OCI-LY7 (cell line): ENCODE results near the gene KAZN. TPM values are rescaled to one million over a fixed set of nuclear protein-coding genes. Genes with fewer than 3 reads are reported as not detected.

Experiments
- BruUV-seq: library from RNA; stranded (reverse); fragments of 400-500 nt; replicated peaks from 2 replicates; lab custom pipeline; 2021; lab: Mats Ljungman, UMichigan
- CTCF ChIA-PET: fragments of 300-600 bp; sonication (Branson Sonifier 250); formaldehyde crosslinking; loops from one replicate; lab custom pipeline; 2022; ENCODE audit warnings: antibody characterized with exemption; ENCODE audit not compliant: unreplicated experiment; lab: Charles Lee
- POLR2A ChIA-PET: fragments of 300-600 bp; sonication (Branson Sonifier 250); formaldehyde crosslinking; loops from one replicate; lab custom pipeline; 2022; ENCODE audit warnings: antibody characterized with exemption; lab: Charles Lee
- DNase-seq: peaks from one replicate; pipeline ENCODE4 v3.0.0-alpha.2; 2015; ENCODE audit warnings: low spot score
- H2AFZ ChIP-seq: fragments of 200-600 bp; sonication (generic), shearing (Covaris generic); 2 replicates; pipeline ENCODE4 v1.6.1; 2014; ENCODE audit warnings: mild to moderate bottlenecking, antibody characterized with exemption, low read length, moderate library complexity
- H3K27ac ChIP-seq: fragments of 200-600 bp; sonication (generic); 2 replicates; pipeline ENCODE4 v1.5.1; 2014; ENCODE audit warnings: mixed run types, low read depth, mild to moderate bottlenecking, moderate library complexity, low read length, inconsistent platforms; ENCODE audit not compliant: poor library complexity, severe bottlenecking
- H3K36me3 ChIP-seq: fragments of 200-600 bp; sonication (generic); 2 replicates; pipeline ENCODE4 v1.6.1; 2014; ENCODE audit warnings: mild to moderate bottlenecking, antibody characterized with exemption, low read length, moderate library complexity, mixed read lengths; ENCODE audit not compliant: insufficient read depth
- H3K4me1 ChIP-seq: fragments of 200-600 bp; sonication (generic); 2 replicates; pipeline ENCODE4 v1.5.1; 2014; ENCODE audit warnings: mild to moderate bottlenecking, low read length; ENCODE audit not compliant: insufficient read depth, poor library complexity, severe bottlenecking
- H3K4me2 ChIP-seq: fragments of 200-600 bp; sonication (generic); 2 replicates; pipeline ENCODE4 v1.6.1; 2014; ENCODE audit warnings: mild to moderate bottlenecking, low read length
- H3K4me3 ChIP-seq: fragments of 200-600 bp; sonication (generic); 2 replicates; pipeline ENCODE4 v1.5.1; 2014; ENCODE audit warnings: mild to moderate bottlenecking, low read depth, low read length; ENCODE audit not compliant: poor library complexity, severe bottlenecking
- H3K79me2 ChIP-seq: fragments of 200-600 bp; sonication (generic); 2 replicates; pipeline ENCODE4 v1.6.1; 2016; ENCODE audit warnings: low read depth, mild to moderate bottlenecking, low read length, moderate library complexity, mixed read lengths; ENCODE audit not compliant: insufficient read depth
- H3K9me2 ChIP-seq: fragments of 200-600 bp; sonication (generic); 2 replicates; pipeline ENCODE4 v1.6.1; 2016; ENCODE audit warnings: mild to moderate bottlenecking, low read length, mixed read lengths; ENCODE audit not compliant: insufficient read depth
- H3K9me3 ChIP-seq: fragments of 200-600 bp; sonication (generic); 2 replicates; pipeline ENCODE4 v1.6.1; 2014; ENCODE audit warnings: mild to moderate bottlenecking, mixed run types, low read length, mixed read lengths
- H4K20me1 ChIP-seq: fragments of 200-600 bp; sonication (generic); 2 replicates; pipeline ENCODE4 v1.6.1; 2014; ENCODE audit warnings: mild to moderate bottlenecking, antibody characterized with exemption, low read length, moderate library complexity, mixed read lengths; ENCODE audit not compliant: insufficient read depth
- CTCF ChIP-seq: fragments of 200-600 bp; sonication (generic); conservative IDR thresholded peaks from 2 replicates; pipeline ENCODE4 v1.5.1; 2014; ENCODE audit warnings: mild to moderate bottlenecking, antibody characterized with exemption, low read length, moderate library complexity, mixed read lengths
- EZH2phosphoT487 ChIP-seq: fragments of 200-600 bp; sonication (generic); IDR thresholded peaks from 2 replicates; pipeline ENCODE4 v1.6.1; 2018; ENCODE audit warnings: low read depth, borderline replicate concordance, mild to moderate bottlenecking, mixed run types, antibody characterized with exemption, low read length, moderate library complexity, mixed read lengths
- intact Hi-C: fragments of 100-400 bp; cut with micrococcal nuclease; formaldehyde crosslinking; loops from one replicate; pipeline ENCODE4 v1.10.0; 2022; ENCODE audit not compliant: unreplicated experiment
- total RNA-seq, 2 experiments: library from RNA; depleted of rRNA in 1 of 2; stranded (reverse); fragments of >200 nt in 1 of 2; shearing (Covaris generic) in 1 of 2; gene quantifications; 2 replicates each; pipeline ENCODE4 v1.2.3, GENCODE V29; 2014 to 2022

The KAZN gene
- total RNA-seq, 2 experiments from 2014 or later: 0.40 to 2.4 TPM

- CTCF ChIA-PET: no interaction called here
- TF ChIP-seq CTCF: no peak
- TF ChIP-seq EZH2phosphoT487: no peak
- H2AFZ ChIP-seq: no peak overlapping the region
- no peaks in the 10 kb centered on the region for H3K9me3 ChIP-seq
- BruUV-seq: no TSS peak
- H3K4me2 ChIP-seq: no peak overlapping the region
- intact Hi-C loops: no loop called here
- H4K20me1 ChIP-seq: no peaks in the 10 kb centered on the region
- no peak overlapping the region for H3K27ac ChIP-seq
- no peaks in the 10 kb centered on the region for H3K9me2 ChIP-seq
- no peak for DNase-seq
- no peaks in the 10 kb centered on the region for H3K79me2 ChIP-seq
- POLR2A ChIA-PET: no interaction called here
- no peaks in the 10 kb centered on the region for H3K4me1 ChIP-seq
- no peaks in the 10 kb centered on the region for H3K36me3 ChIP-seq
- H3K4me3 ChIP-seq: no peak overlapping the region
Measured at GRCh38 chr1:15146142-15146680, 547.7 kb downstream of the KAZN start.

GRCh38 chr1:15146971-15147376 lies 548.5 kb downstream of the KAZN start:
- ChIA-PET POLR2A (no interaction called here), CTCF (no interaction called here)
- intact Hi-C loops: no loop called here
- Histone ChIP-seq H3K4me3 (no peak overlapping the region), H3K4me2 (no peak overlapping the region), H3K9me2 (no peaks in the 10 kb centered on the region), H2AFZ (no peak overlapping the region), H3K9me3 (no peaks in the 10 kb centered on the region), H3K36me3 (no peaks in the 10 kb centered on the region), H3K27ac (no peak overlapping the region), H3K79me2 (no peaks in the 10 kb centered on the region), H3K4me1 (no peaks in the 10 kb centered on the region), H4K20me1 (no peaks in the 10 kb centered on the region)
- TF ChIP-seq CTCF (no peak), EZH2phosphoT487 (no peak)
- no TSS peak for BruUV-seq
- DNase-seq: no peak

- Histone ChIP-seq H3K36me3 (no peaks in the 10 kb centered on the region), H2AFZ (no peak overlapping the region), H4K20me1 (no peaks in the 10 kb centered on the region), H3K9me2 (no peaks in the 10 kb centered on the region), H3K9me3 (no peaks in the 10 kb centered on the region), H3K4me3 (no peak overlapping the region), H3K27ac (no peak overlapping the region), H3K79me2 (no peaks in the 10 kb centered on the region), H3K4me2 (no peak overlapping the region), H3K4me1 (no peaks in the 10 kb centered on the region)
- no peak for DNase-seq
- BruUV-seq: no TSS peak
- TF ChIP-seq EZH2phosphoT487: no peak
- TF ChIP-seq CTCF: no peak
- intact Hi-C loops: no loop called here
- ChIA-PET POLR2A (no interaction called here), CTCF (no interaction called here)
Measured at GRCh38 chr1:15148004-15148403, 549.5 kb downstream of the KAZN start.
